Suprapubic skin (tissue), 4 donors: Measurements from ENCODE around the gene PDK1. TPM values are rescaled to one million over a fixed set of nuclear protein-coding genes. Genes with fewer than 3 reads are reported as not detected.

Experiments
- DNase-seq, 2 donors: peaks; one replicate each; pipeline ENCODE4 v3.0.0-alpha.2; 2019; ENCODE audit warnings: low spot score in 2 of 2
- H3K27ac ChIP-seq: fragments of 200-600 bp; sonication (generic); one replicate; pipeline ENCODE4 v1.5.1; 2019
- H3K27me3 ChIP-seq: fragments of 200-600 bp; sonication (generic); one replicate; pipeline ENCODE4 v1.5.1; 2019
- H3K36me3 ChIP-seq: fragments of 200-600 bp; sonication (generic); one replicate; pipeline ENCODE4 v1.5.1; 2019
- H3K4me1 ChIP-seq: fragments of 200-600 bp; sonication (generic); one replicate; pipeline ENCODE4 v1.5.1; 2019
- H3K4me3 ChIP-seq: fragments of 200-600 bp; sonication (generic); one replicate; pipeline ENCODE4 v1.5.1; 2019; ENCODE audit warnings: mild to moderate bottlenecking
- H3K9me3 ChIP-seq: fragments of 200-600 bp; sonication (generic); one replicate; pipeline ENCODE4 v1.5.1; 2019
- CTCF ChIP-seq, 2 donors: fragments of 200-600 bp in 1 of 2; fragments of 450-650 bp in 1 of 2; sonication (generic) in 1 of 2; IDR thresholded peaks; one replicate each; pipeline ENCODE4 v1.5.1; 2016 to 2019; ENCODE audit warnings: antibody characterized with exemption in 2 of 2, mild to moderate bottlenecking in 1 of 2, moderate library complexity in 1 of 2
- EP300 ChIP-seq: sonication (generic); formaldehyde crosslinking; IDR thresholded peaks from one replicate; pipeline ENCODE4 v1.6.1; 2017; ENCODE audit warnings: antibody characterized with exemption
- POLR2A ChIP-seq, 2 donors: fragments of 450-650 bp; IDR thresholded peaks; one replicate each; pipeline ENCODE4 v1.6.1; 2017; ENCODE audit warnings: antibody characterized with exemption in 2 of 2, mild to moderate bottlenecking in 2 of 2, moderate library complexity in 2 of 2
- POLR2AphosphoS5 ChIP-seq, 3 donors: sonication (generic); formaldehyde crosslinking; IDR thresholded peaks; one replicate each; pipeline ENCODE4 v1.6.1; 2017; ENCODE audit warnings: antibody characterized with exemption in 3 of 3
- WGBS: methylation state at CpG from one replicate; pipeline ENCODE4 v1.1.5; 2018; 5-methylcytosine and 5-hydroxymethylcytosine counted together
- total RNA-seq, 4 donors: library from RNA; depleted of rRNA; stranded (reverse); fragments of >200 nt; gene quantifications; one replicate each; pipeline ENCODE4 v1.1.0, GENCODE V29; 2016

The PDK1 gene
- total RNA-seq, 4 donors from 2014 or later = 35.2 to 151 (median 66.5) TPM

- Histone ChIP-seq H3K27me3 (no peaks in the 10 kb centered on the region), H3K36me3 (no peaks in the 10 kb centered on the region), H3K9me3 (no peaks in the 10 kb centered on the region), H3K4me1 (no peaks in the 10 kb centered on the region), H3K27ac (no peak overlapping the region), H3K4me3 (no peak overlapping the region)
- 73% methylated on average over 3 of the region's 3 CpGs for WGBS
- no peak for DNase-seq
- TF ChIP-seq EP300 = no peak
- TF ChIP-seq POLR2AphosphoS5 (IDR thresholded peaks at IDR 0.05) = no peak
- no peak for TF ChIP-seq POLR2A (IDR thresholded peaks at IDR 0.05)
- TF ChIP-seq CTCF (IDR thresholded peaks at IDR 0.05) = no peak
Observed at GRCh38 chr2:172639256-172639655, 83.4 kb downstream of the PDK1 start.

- DNase-seq = no peak
Observed at GRCh38 chr2:172639823-172640222, 83.9 kb downstream of the PDK1 start.

GRCh38 chr2:172640389-172640788 lies 84.5 kb downstream of the PDK1 start:
- no peaks in the 10 kb centered on the region for H3K9me3 ChIP-seq
- no peak for DNase-seq

More at GRCh38 chr2:172639823-172640222, 83.9 kb downstream of the PDK1 start:
- no peaks in the 10 kb centered on the region for H3K27me3 ChIP-seq
- H3K9me3 ChIP-seq = no peaks in the 10 kb centered on the region
- TF ChIP-seq POLR2AphosphoS5 (IDR thresholded peaks at IDR 0.05) (no peak), CTCF (IDR thresholded peaks at IDR 0.05) (no peak), EP300 (no peak), POLR2A (IDR thresholded peaks at IDR 0.05) (no peak)
- no peaks in the 10 kb centered on the region for H3K36me3 ChIP-seq
- no peaks in the 10 kb centered on the region for H3K4me1 ChIP-seq
- no peak overlapping the region for H3K27ac ChIP-seq
- H3K4me3 ChIP-seq = no peak overlapping the region
- WGBS = 88% methylated on average over 2 of the region's 2 CpGs

GRCh38 chr2:172642301-172643020 lies 86.6 kb downstream of the PDK1 start:
- WGBS = 91% methylated on average over 6 of the region's 6 CpGs
- Histone ChIP-seq H3K36me3 (no peaks in the 10 kb centered on the region), H3K4me1 (no peaks in the 10 kb centered on the region), H3K27ac (no peak overlapping the region), H3K9me3 (no peaks in the 10 kb centered on the region), H3K27me3 (no peaks in the 10 kb centered on the region), H3K4me3 (no peak overlapping the region)
- TF ChIP-seq POLR2AphosphoS5 (IDR thresholded peaks at IDR 0.05) = no peak
- no peak for TF ChIP-seq POLR2A (IDR thresholded peaks at IDR 0.05)
- TF ChIP-seq EP300 = no peak
- TF ChIP-seq CTCF (IDR thresholded peaks at IDR 0.05) = no peak
- no peak for DNase-seq

More at GRCh38 chr2:172640389-172640788, 84.5 kb downstream of the PDK1 start:
- no peaks in the 10 kb centered on the region for H3K36me3 ChIP-seq
- no peaks in the 10 kb centered on the region for H3K27me3 ChIP-seq
- TF ChIP-seq POLR2A (IDR thresholded peaks at IDR 0.05) (no peak), CTCF (IDR thresholded peaks at IDR 0.05) (no peak), EP300 (no peak), POLR2AphosphoS5 (IDR thresholded peaks at IDR 0.05) (no peak)
- H3K4me3 ChIP-seq = no peak overlapping the region
- no peak overlapping the region for H3K27ac ChIP-seq
- H3K4me1 ChIP-seq = no peaks in the 10 kb centered on the region

GRCh38 chr2:172643142-172643541 lies 87.3 kb downstream of the PDK1 start:
- no peaks in the 10 kb centered on the region for H3K27me3 ChIP-seq
- H3K36me3 ChIP-seq = no peaks in the 10 kb centered on the region
- no peaks in the 10 kb centered on the region for H3K4me1 ChIP-seq
- no peak for TF ChIP-seq CTCF (IDR thresholded peaks at IDR 0.05)
- TF ChIP-seq POLR2AphosphoS5 (IDR thresholded peaks at IDR 0.05) = no peak
- no peak for TF ChIP-seq EP300
- no peak for TF ChIP-seq POLR2A (IDR thresholded peaks at IDR 0.05)
- no peak overlapping the region for H3K4me3 ChIP-seq
- no peak for DNase-seq
- H3K9me3 ChIP-seq = no peaks in the 10 kb centered on the region
- WGBS = 81% methylated on average over 6 of the region's 6 CpGs
- no peak overlapping the region for H3K27ac ChIP-seq
